Measurements from ENCODE around the gene UBR2.
"Not testable (repeated sequence)": the region's sequence is repeated elsewhere in the genome, so short reads cannot be mapped to it uniquely, and the experiment has no call there.

Gene UBR2

GRCh38 chr6:42555477-42556457, 8.1 kb upstream of the UBR2 start:
- DNase-seq = no peak

GRCh38 chr6:42556462-42556861, 7.4 kb upstream of the UBR2 start:
- DNase-seq = no peak

- not testable (repeated sequence) for DNase-seq
Observed at GRCh38 chr6:42559276-42559675, 4.6 kb upstream of the UBR2 start.

GRCh38 chr6:42561986-42562385, 1.8 kb upstream of the UBR2 start:
- no peak for DNase-seq

- DNase-seq = no peak
Observed at GRCh38 chr6:42562788-42563405, 932 bp upstream of the UBR2 start.

- DNase-seq = no peak
Observed at GRCh38 chr6:42564506-42564825, 637 bp downstream of the UBR2 start.

GRCh38 chr6:42565823-42566613, 2.2 kb downstream of the UBR2 start:
- no peak for DNase-seq

GRCh38 chr6:42566614-42567208, 2.9 kb downstream of the UBR2 start:
- DNase-seq = no peak

- not testable (repeated sequence) for DNase-seq
Observed at GRCh38 chr6:42567237-42567636, 3.4 kb downstream of the UBR2 start.

- no peak for DNase-seq
Observed at GRCh38 chr6:42569102-42570028, 5.5 kb downstream of the UBR2 start.

- DNase-seq = no peak
Observed at GRCh38 chr6:42571611-42572342, 7.9 kb downstream of the UBR2 start.

GRCh38 chr6:42572523-42572922, 8.7 kb downstream of the UBR2 start:
- DNase-seq = no peak

- not testable (repeated sequence) for DNase-seq
Observed at GRCh38 chr6:42576538-42576937, 12.7 kb downstream of the UBR2 start.

GRCh38 chr6:42598300-42598699, 34.5 kb downstream of the UBR2 start:
- no peak for DNase-seq

- DNase-seq = no peak
Observed at GRCh38 chr6:42599558-42599957, 35.7 kb downstream of the UBR2 start.

GRCh38 chr6:42604150-42604549, 40.3 kb downstream of the UBR2 start:
- no peak for DNase-seq

- not testable (repeated sequence) for DNase-seq
Observed at GRCh38 chr6:42604699-42605098, 40.9 kb downstream of the UBR2 start.

GRCh38 chr6:42610416-42610815, 46.6 kb downstream of the UBR2 start:
- DNase-seq = no peak

GRCh38 chr6:42615518-42615917, 51.7 kb downstream of the UBR2 start:
- no peak for DNase-seq

- no peak for DNase-seq
Observed at GRCh38 chr6:42616716-42617115, 52.9 kb downstream of the UBR2 start.

- no peak for DNase-seq
Observed at GRCh38 chr6:42618105-42618504, 54.3 kb downstream of the UBR2 start.
